ENCODE measurements around the gene EMC6.

DNA sequence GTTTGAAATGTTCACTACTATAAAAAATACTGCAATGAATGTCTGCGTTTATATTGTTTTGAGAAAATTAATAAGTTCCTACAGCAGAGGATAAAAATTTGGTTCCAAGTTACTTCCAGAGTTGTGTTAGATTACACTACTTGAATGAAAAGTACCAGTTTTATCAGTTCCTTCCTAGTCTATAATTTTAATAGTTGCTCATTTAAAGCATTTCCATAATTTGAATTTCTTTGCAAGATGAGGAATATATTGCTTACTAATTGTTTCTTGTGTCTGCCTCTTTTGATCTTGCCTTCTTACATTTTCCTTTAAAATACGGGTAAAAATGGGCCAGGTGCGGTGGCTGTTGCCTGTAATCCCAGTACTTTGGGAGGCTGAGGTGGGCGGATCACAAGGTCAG, 4.0 kb downstream of the EMC6 start:
- TF ChIP-seq, protein P1, sequence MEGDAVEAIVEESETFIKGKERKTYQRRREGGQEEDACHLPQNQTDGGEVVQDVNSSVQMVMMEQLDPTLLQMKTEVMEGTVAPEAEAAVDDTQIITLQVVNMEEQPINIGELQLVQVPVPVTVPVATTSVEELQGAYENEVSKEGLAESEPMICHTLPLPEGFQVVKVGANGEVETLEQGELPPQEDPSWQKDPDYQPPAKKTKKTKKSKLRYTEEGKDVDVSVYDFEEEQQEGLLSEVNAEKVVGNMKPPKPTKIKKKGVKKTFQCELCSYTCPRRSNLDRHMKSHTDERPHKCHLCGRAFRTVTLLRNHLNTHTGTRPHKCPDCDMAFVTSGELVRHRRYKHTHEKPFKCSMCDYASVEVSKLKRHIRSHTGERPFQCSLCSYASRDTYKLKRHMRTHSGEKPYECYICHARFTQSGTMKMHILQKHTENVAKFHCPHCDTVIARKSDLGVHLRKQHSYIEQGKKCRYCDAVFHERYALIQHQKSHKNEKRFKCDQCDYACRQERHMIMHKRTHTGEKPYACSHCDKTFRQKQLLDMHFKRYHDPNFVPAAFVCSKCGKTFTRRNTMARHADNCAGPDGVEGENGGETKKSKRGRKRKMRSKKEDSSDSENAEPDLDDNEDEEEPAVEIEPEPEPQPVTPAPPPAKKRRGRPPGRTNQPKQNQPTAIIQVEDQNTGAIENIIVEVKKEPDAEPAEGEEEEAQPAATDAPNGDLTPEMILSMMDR (CRISPR knock-in tag; IDR thresholded peaks at IDR 0.05) = no peak
- TF ChIP-seq ZFP37 (CRISPR knock-in tag; IDR thresholded peaks at IDR 0.05; ENCODE audit: borderline replicate concordance) (no peak), JUN (CRISPR knock-in tag; IDR thresholded peaks at IDR 0.05) (no peak), ZNF136 (CRISPR knock-in tag; IDR thresholded peaks at IDR 0.05; ENCODE audit: low read depth) (no peak), ZSCAN29 (CRISPR knock-in tag; conservative IDR thresholded peaks at IDR 0.05) (no peak), SMAD1 (CRISPR knock-in tag; IDR thresholded peaks at IDR 0.05; ENCODE audit: borderline replicate concordance, low read depth) (no peak), POLR2A (IDR thresholded peaks at IDR 0.05; ENCODE audit: insufficient read depth in 1 of 2, low read depth in 2 of 2, low read length in 2 of 2) (no peak), ESRRA (CRISPR knock-in tag; IDR thresholded peaks at IDR 0.05; ENCODE audit: low read depth) (no peak), ZNF30 (CRISPR knock-in tag; IDR thresholded peaks at IDR 0.05) (no peak), ADNP (CRISPR knock-in tag; IDR thresholded peaks at IDR 0.05) (no peak)
- TF ChIP-seq, protein P2, sequence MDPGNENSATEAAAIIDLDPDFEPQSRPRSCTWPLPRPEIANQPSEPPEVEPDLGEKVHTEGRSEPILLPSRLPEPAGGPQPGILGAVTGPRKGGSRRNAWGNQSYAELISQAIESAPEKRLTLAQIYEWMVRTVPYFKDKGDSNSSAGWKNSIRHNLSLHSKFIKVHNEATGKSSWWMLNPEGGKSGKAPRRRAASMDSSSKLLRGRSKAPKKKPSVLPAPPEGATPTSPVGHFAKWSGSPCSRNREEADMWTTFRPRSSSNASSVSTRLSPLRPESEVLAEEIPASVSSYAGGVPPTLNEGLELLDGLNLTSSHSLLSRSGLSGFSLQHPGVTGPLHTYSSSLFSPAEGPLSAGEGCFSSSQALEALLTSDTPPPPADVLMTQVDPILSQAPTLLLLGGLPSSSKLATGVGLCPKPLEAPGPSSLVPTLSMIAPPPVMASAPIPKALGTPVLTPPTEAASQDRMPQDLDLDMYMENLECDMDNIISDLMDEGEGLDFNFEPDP (CRISPR knock-in tag; conservative IDR thresholded peaks at IDR 0.05) = no peak

Measured in HepG2 (cell line).